Kidney capillary endothelial cell (primary cell): ENCODE data around the gene NSUN7.

Experiments used
- DNase-seq: peaks from one replicate; pipeline ENCODE4 v3.0.0-alpha.2; 2018; ENCODE audit warnings: low spot score

NSUN7 gene

GRCh38 chr4:40734497-40734896, 15.3 kb upstream of the NSUN7 start:
- no peak for DNase-seq

DNA sequence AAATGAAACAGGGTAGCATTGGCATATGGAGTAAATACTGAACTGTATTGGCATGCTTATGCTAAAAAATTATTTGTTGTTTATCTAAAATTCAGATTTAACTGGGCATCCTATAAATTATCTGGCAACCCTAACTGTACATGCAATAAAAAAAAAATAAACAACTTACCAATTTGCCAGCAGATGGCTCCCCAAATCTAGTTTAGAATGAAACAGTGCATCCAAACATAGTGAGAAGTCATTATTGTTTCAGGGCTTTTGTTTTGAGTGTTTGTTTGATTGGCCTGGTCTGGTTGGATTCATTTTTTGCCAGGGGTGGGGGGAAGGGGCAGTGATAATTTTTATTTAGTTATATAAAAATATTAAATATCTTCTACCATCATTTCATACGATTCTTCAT, 12.8 kb upstream of the NSUN7 start:
- DNase-seq: no peak

- no peak for DNase-seq
These were observed 11.9 kb upstream of the NSUN7 start for GRCh38 chr4:40737879-40738278.

DNA sequence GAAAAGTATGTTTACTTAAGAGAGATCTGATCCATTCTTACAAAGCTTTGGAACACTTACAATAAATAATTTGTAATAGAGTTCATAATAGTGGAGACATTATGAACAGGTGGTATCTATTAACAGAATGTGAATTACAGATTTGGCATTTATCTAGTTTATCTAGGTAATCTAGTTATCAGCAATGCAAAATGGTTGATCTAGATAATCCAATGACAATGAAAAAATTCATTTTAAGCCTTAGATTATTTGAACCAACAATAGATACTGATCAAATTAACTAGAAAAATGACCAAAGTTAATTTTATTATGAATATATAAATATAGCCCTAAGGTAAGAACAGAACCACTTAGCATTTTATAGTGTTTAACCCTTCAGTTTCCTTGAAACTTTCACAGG, 10.4 kb upstream of the NSUN7 start:
- no peak for DNase-seq

DNA sequence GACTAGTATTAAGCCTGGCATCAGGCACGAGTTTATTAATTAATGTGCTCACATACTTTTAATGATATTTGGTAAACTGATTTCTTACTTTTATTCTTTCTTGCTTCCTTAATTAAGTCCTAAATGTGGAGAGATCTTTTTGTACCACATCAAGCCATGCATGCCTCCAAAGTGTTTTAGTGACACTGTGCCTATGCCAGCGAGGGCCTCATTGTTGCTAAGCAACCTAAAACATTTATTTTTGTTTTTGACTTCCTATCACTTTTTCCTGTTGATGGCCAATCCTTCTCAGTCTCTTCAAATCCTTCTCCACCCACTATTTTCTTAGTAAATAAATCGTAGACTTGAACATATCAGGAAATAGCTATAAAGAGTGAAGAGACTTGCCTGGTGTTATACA, 5.5 kb upstream of the NSUN7 start:
- no peak for DNase-seq

DNA sequence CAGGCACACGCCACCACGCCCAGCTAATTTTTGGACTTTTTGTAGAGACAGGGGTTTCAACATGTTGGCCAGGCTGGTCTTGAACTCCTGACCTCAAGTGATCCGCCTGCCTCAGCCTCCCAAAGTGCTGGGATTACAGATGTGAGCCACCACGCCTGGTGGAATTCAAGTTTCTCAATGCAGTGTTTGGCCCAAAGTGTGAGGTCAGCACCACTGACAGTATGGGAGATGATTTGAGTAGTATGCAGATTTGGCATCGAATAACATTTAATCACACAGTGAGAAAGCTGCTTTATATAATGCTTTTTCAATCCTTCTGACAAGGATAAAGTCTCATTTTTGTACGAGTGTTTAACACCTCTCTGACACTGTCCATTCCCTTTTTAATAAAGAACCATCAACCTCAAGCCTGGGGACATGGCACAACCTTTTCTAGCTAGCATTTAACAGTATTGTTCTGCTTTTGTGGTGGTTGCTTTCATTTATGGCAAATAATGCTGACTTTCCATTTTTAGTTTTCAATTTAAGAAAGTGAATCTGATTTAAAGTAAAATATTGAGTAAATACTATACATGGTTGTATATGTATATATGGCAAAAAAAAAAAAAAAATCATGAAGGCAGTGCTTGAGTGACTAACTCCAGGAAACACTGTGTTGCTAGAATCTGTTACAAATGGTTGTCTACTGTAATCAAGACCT, 4.3 kb upstream of the NSUN7 start:
- DNase-seq: no peak

DNA sequence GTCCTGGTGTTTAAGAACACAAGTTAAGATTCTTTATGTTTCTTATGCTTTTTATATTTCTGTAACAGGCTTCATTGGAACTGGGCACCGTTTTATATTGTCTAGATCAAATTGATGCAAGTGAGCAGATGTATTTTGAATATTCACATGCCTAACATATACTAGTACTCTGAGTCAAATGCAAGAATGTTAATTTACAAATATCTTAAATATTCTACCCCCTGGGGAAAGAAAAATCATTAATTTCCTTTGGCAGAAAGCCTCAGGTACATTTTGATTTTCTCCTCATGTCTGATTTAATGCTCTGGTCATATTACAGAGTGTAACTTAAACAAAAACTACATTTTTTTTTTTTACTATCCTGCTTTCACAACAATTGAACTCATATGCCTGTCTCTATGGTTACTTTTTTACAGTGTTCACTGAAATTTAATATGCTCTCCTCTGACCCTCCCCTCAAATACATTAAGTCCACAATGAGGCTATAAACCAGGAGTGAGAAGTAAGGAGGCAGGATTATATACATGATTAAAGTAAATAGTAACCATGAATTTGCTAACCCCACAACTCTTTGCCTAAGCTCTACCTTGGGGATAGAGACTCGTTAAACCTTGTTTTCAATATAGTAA, 2.4 kb upstream of the NSUN7 start:
- no peak for DNase-seq

DNA sequence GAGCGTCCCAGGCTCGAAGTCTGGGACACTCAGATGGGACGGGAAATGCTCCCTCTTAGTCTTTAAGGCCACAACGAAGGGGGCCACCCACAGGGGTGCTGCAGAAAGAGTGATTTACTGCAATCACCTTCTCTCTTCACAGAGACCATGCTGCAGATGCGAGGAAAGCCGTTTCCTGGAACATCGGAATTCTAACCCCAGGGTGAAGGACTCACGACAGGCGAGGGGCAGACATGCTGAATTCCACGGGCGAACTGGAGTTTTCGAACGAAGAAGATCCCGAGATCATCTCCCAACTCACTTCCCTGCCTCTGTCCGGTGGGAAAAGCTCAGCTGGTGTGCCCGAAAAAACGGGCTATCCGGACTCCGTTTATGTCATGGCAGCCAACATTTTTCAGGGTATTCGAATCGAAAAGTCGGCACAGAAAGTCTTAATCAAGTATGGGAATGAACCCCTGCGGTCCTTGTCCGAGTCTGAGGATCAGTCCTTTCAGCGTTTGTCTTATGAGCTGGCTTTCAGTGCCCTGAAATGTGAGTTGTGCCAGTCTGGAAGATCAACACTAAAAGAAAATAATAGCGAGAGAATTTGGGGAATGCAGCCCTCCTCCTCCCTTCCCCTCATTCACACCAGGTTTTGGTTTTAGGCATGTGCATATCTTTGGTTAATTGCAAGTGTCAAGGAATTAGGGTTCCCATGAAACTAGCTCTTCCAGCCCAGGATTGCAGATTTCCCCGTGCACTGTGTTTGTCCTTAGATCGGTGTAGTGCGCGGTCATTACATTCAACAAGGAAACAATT, 905 bp downstream of the NSUN7 start:
- no peak for DNase-seq

GRCh38 chr4:40755616-40756015, 5.9 kb downstream of the NSUN7 start:
- DNase-seq: no peak

DNA sequence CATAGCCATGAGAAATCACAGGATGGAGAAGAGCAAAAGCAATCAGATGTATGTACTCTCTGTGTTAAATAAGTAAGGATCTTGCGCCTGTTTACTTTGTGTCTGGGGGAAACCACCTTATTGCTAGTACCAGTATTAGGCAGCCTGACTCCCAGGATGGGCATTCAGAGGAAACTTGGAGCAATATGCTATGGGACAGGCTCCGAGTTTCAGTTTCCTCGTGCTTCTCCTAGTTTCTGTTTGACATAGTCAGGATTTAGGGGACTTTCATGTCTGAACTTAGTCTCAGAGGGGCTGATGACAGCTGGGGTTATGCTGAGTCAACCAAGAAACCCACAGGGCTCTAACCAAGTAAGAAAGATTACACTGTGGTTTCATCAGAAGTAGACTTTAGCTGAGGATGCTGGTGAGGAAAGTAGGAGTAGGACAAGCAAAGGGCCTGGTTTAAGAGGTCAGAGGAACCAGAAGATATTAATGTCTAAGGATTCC, 13.5 kb downstream of the NSUN7 start:
- DNase-seq: no peak

DNA sequence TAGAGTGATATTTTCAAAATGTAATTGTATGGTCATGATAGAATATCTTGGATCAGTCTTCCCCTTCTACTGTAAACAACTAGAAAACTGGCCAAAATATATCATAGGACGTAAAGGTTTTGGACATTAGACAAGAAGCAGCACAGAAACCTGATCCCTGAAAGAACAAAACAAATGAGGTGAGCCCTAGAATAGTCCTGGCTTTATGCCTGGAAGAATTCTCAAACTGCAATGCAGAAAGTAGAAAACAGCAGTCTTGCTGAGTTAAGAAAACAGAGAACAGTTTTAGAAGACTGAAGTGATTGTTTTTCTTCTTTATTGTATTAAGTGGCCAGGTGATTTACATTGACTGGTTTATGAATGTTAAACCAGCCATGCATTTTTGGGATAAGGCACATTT, 19.5 kb downstream of the NSUN7 start:
- DNase-seq: no peak

- DNase-seq: no peak
These were observed 28.3 kb downstream of the NSUN7 start for GRCh38 chr4:40778090-40778489.

- no peak for DNase-seq
These were observed 33.1 kb downstream of the NSUN7 start for GRCh38 chr4:40782876-40783275.

DNA sequence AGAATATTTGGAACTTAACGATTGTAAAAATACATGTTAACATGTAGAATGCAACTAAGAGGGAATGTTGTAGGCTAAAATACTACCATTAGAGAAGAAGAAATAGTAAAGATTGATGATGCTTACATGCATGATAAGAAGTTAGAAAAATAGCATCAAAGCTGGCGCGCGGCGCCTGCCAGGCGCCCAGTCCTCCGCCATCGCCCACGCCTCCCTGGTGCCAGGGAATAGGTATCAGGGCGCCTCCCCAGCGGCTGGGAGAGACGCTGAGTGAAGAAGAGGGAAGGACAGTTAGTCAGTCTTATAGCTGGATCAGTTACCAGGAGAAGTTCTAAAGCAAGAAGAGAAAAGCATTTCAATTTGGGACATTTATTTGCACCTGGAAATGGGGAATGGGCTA, 36.0 kb downstream of the NSUN7 start:
- no peak for DNase-seq

GRCh38 chr4:40788331-40788730, 38.6 kb downstream of the NSUN7 start:
- no peak for DNase-seq

DNA sequence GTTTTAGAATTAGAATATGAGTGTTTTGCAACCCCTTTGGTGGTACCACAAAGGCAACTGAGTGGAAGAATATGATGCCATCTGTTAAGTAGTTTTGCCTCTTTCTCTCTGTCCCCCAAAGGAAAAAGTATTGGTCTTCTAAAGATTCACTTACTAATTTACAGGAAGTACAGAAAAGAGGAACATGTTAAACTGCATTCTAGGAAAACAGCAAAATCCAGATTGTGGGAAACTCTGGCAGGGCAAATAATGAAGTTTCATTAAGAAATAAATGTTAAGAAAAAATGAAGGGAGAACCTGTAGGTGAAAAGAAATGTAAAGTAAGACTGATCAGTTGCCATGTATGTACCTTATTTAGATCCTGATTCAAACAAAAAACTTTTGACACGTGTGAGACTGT, 39.3 kb downstream of the NSUN7 start:
- DNase-seq: no peak

GRCh38 chr4:40789771-40790170, 40.0 kb downstream of the NSUN7 start:
- DNase-seq: no peak

- no peak for DNase-seq
These were observed 50.3 kb downstream of the NSUN7 start for GRCh38 chr4:40800064-40800463.

DNA sequence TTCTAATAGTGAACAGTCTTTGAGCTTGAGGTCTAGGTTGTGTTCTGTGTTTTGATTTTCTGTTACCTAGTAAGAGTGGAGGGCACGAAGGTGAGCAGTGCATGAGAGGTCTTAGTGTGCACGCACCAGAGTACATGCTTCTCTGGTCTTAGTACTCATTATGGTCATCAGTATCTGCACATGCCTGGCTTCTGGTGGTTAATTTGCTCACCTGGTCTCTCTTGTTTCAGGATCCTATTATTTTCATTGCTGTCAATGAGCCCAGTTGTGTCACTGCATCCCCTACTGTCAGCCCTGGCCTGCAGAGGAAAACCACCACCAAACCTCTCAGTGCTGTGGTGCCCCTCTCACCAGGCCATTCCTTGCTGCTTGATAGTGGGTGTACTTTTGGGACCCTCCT, 54.8 kb downstream of the NSUN7 start:
- DNase-seq: no peak

- DNase-seq: no peak
These were observed 59.2 kb downstream of the NSUN7 start for GRCh38 chr4:40808926-40809457.

DNA sequence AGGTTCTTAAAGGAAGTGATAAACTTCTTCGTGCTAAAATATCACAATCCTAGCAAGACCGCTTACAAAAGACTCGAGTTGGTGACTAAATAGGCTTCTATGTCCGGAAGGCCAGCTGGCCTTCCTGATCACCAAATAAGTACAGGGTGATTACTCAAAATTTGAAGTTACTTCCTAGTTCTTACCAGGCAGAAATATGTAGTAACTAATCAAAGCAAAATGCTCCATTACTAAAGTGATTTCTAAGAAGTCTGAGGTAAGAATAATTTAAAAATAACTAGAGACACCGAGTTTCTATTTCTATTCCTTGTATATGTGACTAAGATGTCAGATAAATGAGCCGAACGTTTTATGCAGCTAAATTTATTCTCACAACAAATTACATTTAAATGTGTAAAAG, 62.2 kb downstream of the NSUN7 start:
- DNase-seq: peak; percentile 47

DNA sequence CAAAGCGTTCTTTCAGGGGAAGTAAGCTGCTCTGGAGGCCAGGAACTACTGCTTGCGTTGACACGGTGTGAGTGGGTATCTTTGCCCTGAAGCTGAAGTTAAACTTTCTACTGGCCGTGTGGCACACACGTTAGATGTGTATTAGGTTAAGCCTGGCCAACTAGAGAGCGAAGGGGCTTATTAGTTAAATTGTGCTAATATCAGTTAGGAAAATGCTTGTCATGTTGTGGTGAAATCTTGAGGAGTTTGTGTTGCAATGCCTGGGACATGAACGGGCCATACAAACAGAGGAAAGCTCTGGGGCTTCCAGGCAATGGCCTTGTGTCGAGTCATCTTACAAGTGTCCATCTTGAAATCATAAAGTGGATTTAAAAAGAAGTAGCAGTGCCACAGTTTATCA, 62.6 kb downstream of the NSUN7 start:
- DNase-seq: no peak

GRCh38 chr4:40812856-40813255, 63.1 kb downstream of the NSUN7 start:
- no peak for DNase-seq
